GM12873 (cell line): ENCODE results near the gene INPP5A.

ENCODE experiments used
- TF ChIP-seq, protein P1 (sequence below): IDR thresholded peaks from 2 replicates; pipeline ENCODE4 v1.5.1; 2012; ENCODE audit warnings: low read depth, mild to moderate bottlenecking, moderate library complexity, low read length, control low read depth; ENCODE audit not compliant: insufficient read depth; ENCODE audit errors: missing control alignments

Gene INPP5A

GRCh38 chr10:132803416-132804210 is 266.0 kb downstream of the INPP5A start:
- TF ChIP-seq, protein P1, sequence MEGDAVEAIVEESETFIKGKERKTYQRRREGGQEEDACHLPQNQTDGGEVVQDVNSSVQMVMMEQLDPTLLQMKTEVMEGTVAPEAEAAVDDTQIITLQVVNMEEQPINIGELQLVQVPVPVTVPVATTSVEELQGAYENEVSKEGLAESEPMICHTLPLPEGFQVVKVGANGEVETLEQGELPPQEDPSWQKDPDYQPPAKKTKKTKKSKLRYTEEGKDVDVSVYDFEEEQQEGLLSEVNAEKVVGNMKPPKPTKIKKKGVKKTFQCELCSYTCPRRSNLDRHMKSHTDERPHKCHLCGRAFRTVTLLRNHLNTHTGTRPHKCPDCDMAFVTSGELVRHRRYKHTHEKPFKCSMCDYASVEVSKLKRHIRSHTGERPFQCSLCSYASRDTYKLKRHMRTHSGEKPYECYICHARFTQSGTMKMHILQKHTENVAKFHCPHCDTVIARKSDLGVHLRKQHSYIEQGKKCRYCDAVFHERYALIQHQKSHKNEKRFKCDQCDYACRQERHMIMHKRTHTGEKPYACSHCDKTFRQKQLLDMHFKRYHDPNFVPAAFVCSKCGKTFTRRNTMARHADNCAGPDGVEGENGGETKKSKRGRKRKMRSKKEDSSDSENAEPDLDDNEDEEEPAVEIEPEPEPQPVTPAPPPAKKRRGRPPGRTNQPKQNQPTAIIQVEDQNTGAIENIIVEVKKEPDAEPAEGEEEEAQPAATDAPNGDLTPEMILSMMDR: no peak

- TF ChIP-seq, protein P1: no peak
Measured at GRCh38 chr10:132804287-132804686, 266.7 kb downstream of the INPP5A start.

DNA sequence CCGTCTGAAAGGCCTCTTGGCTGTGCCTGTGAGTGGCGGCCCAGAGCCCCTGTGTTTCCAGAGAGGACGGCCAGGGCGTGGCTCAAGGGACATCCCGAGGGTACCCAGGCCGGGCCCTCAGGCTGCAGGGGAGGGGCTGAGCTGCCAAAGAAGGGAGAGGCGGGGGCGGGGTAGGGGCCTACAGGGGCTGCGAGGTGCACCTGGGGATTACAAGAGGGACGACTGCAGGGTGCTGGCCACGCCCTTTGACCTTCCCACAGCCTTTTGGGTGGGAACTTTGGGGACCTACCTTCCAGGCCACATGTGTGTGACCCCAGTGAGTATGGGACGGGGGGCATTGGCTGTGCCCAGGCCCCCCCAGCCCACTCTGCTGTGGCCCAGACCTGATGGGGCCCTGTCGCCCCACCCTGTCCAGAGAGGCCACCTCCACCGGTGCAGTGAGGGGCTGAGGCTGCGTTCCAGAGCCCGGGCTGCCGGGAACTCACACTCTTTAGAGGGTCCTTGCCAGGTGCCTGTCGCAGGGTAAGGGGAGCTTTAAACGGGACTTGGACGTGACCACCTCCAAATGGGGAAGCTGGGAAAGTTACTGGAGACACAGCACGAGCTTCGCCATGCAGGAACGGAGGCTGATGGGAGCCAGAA is 267.3 kb downstream of the INPP5A start:
- TF ChIP-seq, protein P1: no peak

DNA sequence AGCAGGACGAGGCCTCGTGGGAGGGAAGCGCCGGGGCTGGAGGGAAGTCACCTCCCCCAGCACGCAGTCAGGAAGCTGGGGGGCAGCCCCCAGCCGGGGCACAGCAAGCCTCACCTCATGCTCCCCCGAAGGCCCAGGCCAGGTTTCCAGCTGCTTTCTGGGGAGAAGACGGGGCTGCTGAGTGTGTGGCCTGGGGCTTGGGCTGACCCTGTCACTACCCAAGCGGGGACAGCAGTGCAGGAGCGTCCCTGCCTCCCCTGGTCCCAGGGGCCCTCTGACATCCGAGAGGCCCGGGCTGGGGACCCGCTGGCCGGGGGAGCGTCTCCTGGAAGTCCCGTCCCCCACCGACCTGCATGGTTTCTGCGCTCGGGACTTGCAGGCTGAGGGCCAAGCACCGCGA is 268.0 kb downstream of the INPP5A start:
- TF ChIP-seq, protein P1: no peak

GRCh38 chr10:132806110-132806509 is 268.5 kb downstream of the INPP5A start:
- TF ChIP-seq, protein P1: no peak

GRCh38 chr10:132806561-132807003 is 269.0 kb downstream of the INPP5A start:
- TF ChIP-seq, protein P1: no peak

GRCh38 chr10:132807621-132808049 is 270.0 kb downstream of the INPP5A start:
- TF ChIP-seq, protein P1: no peak
